T47D (cell line): ENCODE results near the gene GABRR1.

Experiments used
- DNase-seq, 2 experiments: peaks; one replicate each; pipeline versions ENCODE4 v3.0.0 to v3.0.0-alpha.2; 2011 to 2012; ENCODE audit warnings: low read depth in 1 of 2, low spot score in 1 of 2
- JUND ChIP-seq: IDR thresholded peaks from 2 replicates; pipeline ENCODE4 v1.6.1; 2012; ENCODE audit warnings: low read depth
- in situ Hi-C: cut with HindIII; loops from 2 replicates; pipeline ENCODE4 v1.10.0; 2016; ENCODE audit warnings: low sequenced_read_pairs, low pct_unique_long_range_greater_than_20kb

Gene GABRR1

GRCh38 chr6:89217299-89217910, at the start of gene GABRR1:
GABRR1 (minus strand) TSS chr6:89217358; CDS start chr6:89217322, 36 bp downstream.
- DNase-seq: no peak
- in situ Hi-C loops: no loop called here
- TF ChIP-seq JUND: no peak

GRCh38 chr6:89264296-89264695, 47.1 kb upstream of the GABRR1 start:
- no peak for DNase-seq
- no peak for TF ChIP-seq JUND
- in situ Hi-C loops: no loop called here

- DNase-seq: no peak
- in situ Hi-C loops: no loop called here
- no peak for TF ChIP-seq JUND
Measured at GRCh38 chr6:89260832-89261231, 43.7 kb upstream of the GABRR1 start.

GRCh38 chr6:89260310-89260709, 43.2 kb upstream of the GABRR1 start:
- in situ Hi-C loops: no loop called here
- DNase-seq: no peak
- no peak for TF ChIP-seq JUND

GRCh38 chr6:89258912-89259311, 41.8 kb upstream of the GABRR1 start:
- no peak for DNase-seq
- in situ Hi-C loops: no loop called here
- TF ChIP-seq JUND: no peak

- TF ChIP-seq JUND: no peak
- DNase-seq: no peak
- in situ Hi-C loops: no loop called here
Measured at GRCh38 chr6:89257781-89258180, 40.6 kb upstream of the GABRR1 start.

GRCh38 chr6:89257346-89257745, 40.2 kb upstream of the GABRR1 start:
- in situ Hi-C loops: no loop called here
- no peak for DNase-seq
- TF ChIP-seq JUND: no peak

GRCh38 chr6:89255417-89255816, 38.3 kb upstream of the GABRR1 start:
- in situ Hi-C loops: no loop called here
- DNase-seq: no peak
- no peak for TF ChIP-seq JUND

GRCh38 chr6:89254569-89254968, 37.4 kb upstream of the GABRR1 start:
- TF ChIP-seq JUND: no peak
- no peak for DNase-seq
- in situ Hi-C loops: no loop called here

- no peak for DNase-seq
- in situ Hi-C loops: no loop called here
- no peak for TF ChIP-seq JUND
Measured at GRCh38 chr6:89252907-89253306, 35.7 kb upstream of the GABRR1 start.

GRCh38 chr6:89251976-89252375, 34.8 kb upstream of the GABRR1 start:
- TF ChIP-seq JUND: no peak
- DNase-seq: no peak
- in situ Hi-C loops: no loop called here

GRCh38 chr6:89251170-89251569, 34.0 kb upstream of the GABRR1 start:
- TF ChIP-seq JUND: no peak
- no peak for DNase-seq
- in situ Hi-C loops: no loop called here

GRCh38 chr6:89250239-89250638, 33.1 kb upstream of the GABRR1 start:
- in situ Hi-C loops: no loop called here
- DNase-seq: no peak
- TF ChIP-seq JUND: no peak
